Common myeloid progenitor, CD34-positive (primary cell): Measurements from ENCODE around the gene RAP1GAP2.
A peak's percentile ranks its signal among the peaks of the same experiment; 100 is the strongest.

Source experiments
- CTCF ChIA-PET: fragments of 350-600 bp; sonication (Branson Sonifier 250); formaldehyde crosslinking; loops from one replicate; lab custom pipeline; 2021; ENCODE audit warnings: antibody characterized with exemption; lab: Charles Lee
- POLR2A ChIA-PET: fragments of 350-600 bp; sonication (Branson Sonifier 250); formaldehyde crosslinking; loops from one replicate; lab custom pipeline; 2021; ENCODE audit warnings: antibody characterized with exemption; lab: Charles Lee
- DNase-seq, 3 donors: peaks; one replicate each; pipeline versions ENCODE4 v3.0.0 to v3.0.0-alpha.2; 2013
- H3K27ac ChIP-seq, 2 experiments: 1 replicate in 1 of 2; 2 replicates in 1 of 2; pipeline ENCODE4 v1.7.0; 2013; ENCODE audit warnings: inconsistent platforms in 2 of 2, low read length in 2 of 2, mild to moderate bottlenecking in 2 of 2, low read depth in 1 of 2, moderate library complexity in 1 of 2; ENCODE audit not compliant: severe bottlenecking in 2 of 2, insufficient read depth in 1 of 2, poor library complexity in 1 of 2
- H3K27me3 ChIP-seq, 5 experiments: replicated peaks in 2 of 5; 1 replicate in 3 of 5; 2 replicates in 2 of 5; pipeline versions ENCODE4 v1.6.1 to v1.7.0; 2013; ENCODE audit warnings: low read length in 4 of 5, mild to moderate bottlenecking in 2 of 5, moderate library complexity in 2 of 5, inconsistent platforms in 1 of 5; ENCODE audit not compliant: insufficient read depth in 5 of 5, control insufficient read depth in 4 of 5
- H3K36me3 ChIP-seq, 4 experiments: 1 replicate in 2 of 4; 2 replicates in 2 of 4; pipeline versions ENCODE4 v1.6.1 to v1.7.0; 2013; ENCODE audit warnings: low read length in 3 of 4, control low read depth in 1 of 4, mild to moderate bottlenecking in 1 of 4; ENCODE audit not compliant: control insufficient read depth in 4 of 4, insufficient read depth in 4 of 4
- H3K4me1 ChIP-seq, 4 experiments: 1 replicate in 3 of 4; 2 replicates in 1 of 4; pipeline versions ENCODE4 v1.6.1 to v1.7.1; 2013; ENCODE audit warnings: low read length in 3 of 4, mild to moderate bottlenecking in 3 of 4, control low read depth in 1 of 4, inconsistent platforms in 1 of 4, moderate library complexity in 1 of 4; ENCODE audit not compliant: control insufficient read depth in 4 of 4, insufficient read depth in 4 of 4; ENCODE audit errors: control extremely low read depth in 1 of 4
- H3K4me3 ChIP-seq, 7 experiments: 1 replicate in 4 of 7; 2 replicates in 3 of 7; pipeline versions ENCODE4 v1.5.1 to v1.7.0; 2013; ENCODE audit warnings: mild to moderate bottlenecking in 7 of 7, low read length in 6 of 7, moderate library complexity in 6 of 7, inconsistent platforms in 2 of 7, low read depth in 2 of 7, control low read depth in 1 of 7; ENCODE audit not compliant: insufficient read depth in 4 of 7, control insufficient read depth in 1 of 7; ENCODE audit errors: extremely low read depth in 1 of 7
- H3K9me3 ChIP-seq, 5 experiments: 1 replicate in 4 of 5; 2 replicates in 1 of 5; pipeline versions ENCODE4 v1.6.1 to v1.7.1; 2013; ENCODE audit warnings: low read length in 4 of 5, mild to moderate bottlenecking in 2 of 5, inconsistent platforms in 1 of 5, low read depth in 1 of 5, moderate library complexity in 1 of 5; ENCODE audit not compliant: control insufficient read depth in 4 of 5, insufficient read depth in 2 of 5; ENCODE audit errors: control extremely low read depth in 1 of 5
- WGBS: methylation state at CpG from one replicate; pipeline ENCODE4 v1.1.5; 2013; ENCODE audit not compliant: insufficient coverage; 5-methylcytosine and 5-hydroxymethylcytosine counted together

The RAP1GAP2 gene

DNA sequence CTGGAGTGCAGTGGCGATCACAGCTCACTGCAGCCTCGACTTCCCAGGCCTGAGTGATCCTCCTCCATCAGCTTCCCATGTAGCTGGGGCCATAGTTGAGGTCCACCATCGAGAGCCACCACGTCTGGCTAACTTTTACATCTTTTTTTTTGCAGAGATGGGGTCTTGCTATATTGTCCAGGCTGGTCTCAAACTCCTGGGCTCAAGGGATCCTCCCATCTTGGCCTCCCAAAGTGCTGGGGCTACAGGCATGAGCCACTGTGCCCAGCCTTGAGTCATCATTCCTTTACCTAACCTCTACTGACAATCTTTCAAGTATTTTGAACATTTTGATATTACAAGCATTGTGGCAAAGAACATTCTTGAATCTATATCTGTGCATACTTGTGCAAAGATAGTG, 37.4 kb upstream of the RAP1GAP2 start:
- H3K4me1 ChIP-seq: peaks cover 0 to 11% (median 7%) of the 10 kb centered on the region in 4 experiments
- no peaks in the 10 kb centered on the region for H3K9me3 ChIP-seq
- no peak overlapping the region for H3K4me3 ChIP-seq
- peaks cover 0 to 49% (median 18%) of the 10 kb centered on the region in 5 experiments for H3K27me3 ChIP-seq
- H3K27ac ChIP-seq: no peak overlapping the region
- POLR2A ChIA-PET: interaction anchor here (0.7 kb wide), 1 partner anchor 46 kb away, joined by 4 read pairs; no protein-coding TSS in a partner anchor
- WGBS: 87% methylated on average over 2 of the region's 4 CpGs
- H3K36me3 ChIP-seq: no peaks in the 10 kb centered on the region
- DNase-seq: no peak
- CTCF ChIA-PET: interaction anchor here (0.8 to 1.0 kb wide), 3 partner anchors 19 to 27 kb away, joined by 3 read pairs; no protein-coding TSS in a partner anchor

DNA sequence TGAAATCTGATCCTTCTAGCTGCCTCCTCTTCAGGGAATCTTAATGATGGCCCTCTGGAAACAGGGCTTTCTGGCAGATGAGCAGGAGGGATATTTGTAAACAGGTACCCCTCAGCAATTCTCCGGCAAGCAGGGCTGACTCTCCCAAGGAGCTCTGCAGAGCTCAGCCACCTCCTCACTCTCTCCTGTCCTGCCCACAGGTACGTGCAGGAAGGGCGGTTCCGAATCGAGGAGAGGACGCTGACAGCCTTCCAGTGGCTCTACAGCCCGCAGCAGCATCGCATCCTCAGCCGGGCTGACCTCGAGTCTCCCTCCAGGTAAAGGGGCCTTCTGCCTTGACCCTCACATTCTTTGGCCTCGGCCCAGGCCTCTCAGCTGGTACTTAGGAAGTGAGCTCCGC, 26.1 kb upstream of the RAP1GAP2 start:
- POLR2A ChIA-PET: no interaction called here
- Histone ChIP-seq H3K36me3 (no peaks in the 10 kb centered on the region), H3K4me3 (no peak overlapping the region), H3K4me1 (no peaks in the 10 kb centered on the region), H3K27me3 (peaks cover 3 to 32% (median 8%) of the 10 kb centered on the region in 5 experiments), H3K27ac (no peak overlapping the region), H3K9me3 (no peaks in the 10 kb centered on the region)
- CTCF ChIA-PET: interaction anchor here (1.0 kb wide), 1 partner anchor 15 kb away, joined by 4 read pairs; no protein-coding TSS in a partner anchor
- WGBS: 89% methylated on average over 12 of the region's 12 CpGs
- no peak for DNase-seq

DNA sequence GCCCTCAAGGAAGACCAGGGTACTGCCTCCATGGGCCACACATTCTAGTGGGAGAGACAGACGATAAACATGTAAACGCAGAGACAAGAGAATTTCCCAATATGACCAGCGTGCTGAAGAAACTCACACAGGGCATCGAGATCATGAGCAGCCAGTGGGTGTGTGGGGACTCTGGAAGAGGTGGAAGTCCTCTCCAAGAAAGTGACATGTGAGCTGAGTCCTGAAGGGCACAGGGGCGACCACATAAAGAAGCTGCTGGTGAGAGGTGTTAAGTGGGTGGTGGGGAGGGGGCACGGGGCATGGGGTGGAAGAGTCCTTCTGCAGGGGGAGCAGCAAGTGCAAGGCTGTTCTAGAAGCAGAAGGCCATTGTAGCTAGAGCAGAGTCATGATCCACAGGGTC, 21.0 kb upstream of the RAP1GAP2 start:
- no peaks in the 10 kb centered on the region for H3K36me3 ChIP-seq
- DNase-seq: no peak
- WGBS: 90% methylated on average over 5 of the region's 6 CpGs
- CTCF ChIA-PET: no interaction called here
- H3K4me1 ChIP-seq: peaks cover 0 to 12% (median 11%) of the 10 kb centered on the region in 4 experiments
- no peak overlapping the region for H3K4me3 ChIP-seq
- POLR2A ChIA-PET: no interaction called here
- H3K27me3 ChIP-seq: peaks cover 3 to 55% (median 19%) of the 10 kb centered on the region in 5 experiments
- no peak overlapping the region for H3K27ac ChIP-seq
- no peaks in the 10 kb centered on the region for H3K9me3 ChIP-seq

DNA sequence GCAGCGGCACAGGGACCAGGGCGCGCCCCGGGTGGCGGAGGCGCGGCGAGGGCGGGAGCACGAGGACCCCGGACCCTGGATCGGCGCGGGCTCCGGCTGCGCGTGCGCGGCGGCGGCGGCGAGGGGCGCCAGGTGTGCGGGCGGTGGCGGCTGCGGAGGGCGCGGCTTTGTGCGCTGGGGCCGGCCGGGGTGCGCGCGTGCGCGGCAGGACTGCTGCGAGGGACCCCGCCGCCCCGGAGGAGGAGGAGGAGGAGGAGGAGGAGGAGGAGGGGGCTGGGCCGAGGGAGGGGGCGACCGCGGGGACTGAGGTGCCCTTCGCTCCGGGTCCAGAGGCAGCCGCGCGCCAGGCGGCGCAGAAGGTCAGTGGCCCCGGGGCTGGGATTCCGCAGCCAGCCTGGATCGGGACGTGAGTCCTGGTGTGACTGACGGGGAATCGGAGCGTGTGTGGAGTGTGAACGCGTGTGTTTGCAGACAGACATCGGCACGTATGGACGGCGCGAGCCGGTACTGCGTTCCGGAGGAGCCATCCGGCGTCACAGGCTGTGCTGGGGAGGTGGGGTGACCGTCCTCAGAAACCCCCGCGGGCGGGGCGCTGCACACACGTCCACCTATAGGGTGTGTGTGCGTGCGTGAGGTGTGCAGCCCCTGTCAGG, 19.5 kb upstream of the RAP1GAP2 start:
- 0% methylated on average over 25 of the region's 80 CpGs for WGBS
- H3K27me3 ChIP-seq: peaks cover 3 to 55% (median 16%) of the 10 kb centered on the region in 5 experiments
- no peaks in the 10 kb centered on the region for H3K36me3 ChIP-seq
- peaks cover 0 to 12% (median 11%) of the 10 kb centered on the region in 4 experiments for H3K4me1 ChIP-seq
- H3K9me3 ChIP-seq: no peaks in the 10 kb centered on the region
- ChIA-PET CTCF (interaction anchor here (1.0 to 2.3 kb wide), 5 partner anchors 9 to 236 kb away, joined by 3 to 10 read pairs (median 3); no protein-coding TSS in a partner anchor), POLR2A (interaction anchor here (0.6 kb wide), 1 partner anchor 9 kb away, joined by 6 read pairs; no protein-coding TSS in a partner anchor)
- H3K27ac ChIP-seq: no peak overlapping the region
- peak overlapping the region; percentile 10 to 77 (median 42) for H3K4me3 ChIP-seq
- peak in 2 of 3 donors; percentile 35 to 54 for DNase-seq

DNA sequence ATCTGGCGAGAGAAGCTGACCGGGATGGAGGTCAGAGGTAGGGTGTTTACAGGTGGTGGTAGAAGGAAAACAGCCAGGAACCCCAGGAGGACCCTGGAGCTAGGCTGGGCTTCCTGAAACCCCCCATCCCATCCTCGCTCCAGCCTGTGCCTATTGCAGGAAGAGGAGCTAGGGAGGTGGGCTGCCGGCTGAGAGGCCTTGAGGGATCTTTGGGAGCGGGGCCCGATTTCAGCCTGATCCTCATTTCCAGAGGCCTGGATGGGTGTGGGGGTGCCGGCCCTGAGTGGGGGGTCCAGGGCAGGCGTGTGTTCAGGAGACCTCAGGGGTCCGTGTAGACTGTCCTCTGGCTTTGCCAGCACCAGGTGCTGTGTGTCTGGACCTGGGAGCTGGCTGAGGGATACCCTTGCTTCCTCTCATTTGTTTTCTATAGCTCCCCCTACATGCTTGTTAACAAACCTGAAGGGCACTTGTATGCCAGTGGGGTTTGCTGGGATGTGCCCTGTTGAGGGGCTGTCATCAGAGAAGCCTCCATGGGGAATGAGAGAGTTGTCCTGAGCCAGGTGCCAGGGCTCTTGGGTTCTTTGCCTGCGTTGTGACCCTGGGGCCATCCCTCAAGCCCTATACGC, 18.9 kb upstream of the RAP1GAP2 start:
- DNase-seq: no peak
- ChIA-PET POLR2A (interaction anchor here (0.6 kb wide), 1 partner anchor 8 kb away, joined by 6 read pairs; no protein-coding TSS in a partner anchor), CTCF (interaction anchor here (1.0 to 2.3 kb wide), 5 partner anchors 8 to 236 kb away, joined by 3 to 10 read pairs (median 3); no protein-coding TSS in a partner anchor)
- peaks cover 0 to 18% (median 13%) of the 10 kb centered on the region in 4 experiments for H3K4me1 ChIP-seq
- no peak overlapping the region for H3K27ac ChIP-seq
- 50% methylated on average over 9 of the region's 11 CpGs for WGBS
- H3K4me3 ChIP-seq: peak overlapping the region in 5 of 7 experiments; percentile 11 to 77 (median 61)
- no peaks in the 10 kb centered on the region for H3K36me3 ChIP-seq
- H3K27me3 ChIP-seq: peaks cover 3 to 55% (median 16%) of the 10 kb centered on the region in 5 experiments
- H3K9me3 ChIP-seq: no peaks in the 10 kb centered on the region

DNA sequence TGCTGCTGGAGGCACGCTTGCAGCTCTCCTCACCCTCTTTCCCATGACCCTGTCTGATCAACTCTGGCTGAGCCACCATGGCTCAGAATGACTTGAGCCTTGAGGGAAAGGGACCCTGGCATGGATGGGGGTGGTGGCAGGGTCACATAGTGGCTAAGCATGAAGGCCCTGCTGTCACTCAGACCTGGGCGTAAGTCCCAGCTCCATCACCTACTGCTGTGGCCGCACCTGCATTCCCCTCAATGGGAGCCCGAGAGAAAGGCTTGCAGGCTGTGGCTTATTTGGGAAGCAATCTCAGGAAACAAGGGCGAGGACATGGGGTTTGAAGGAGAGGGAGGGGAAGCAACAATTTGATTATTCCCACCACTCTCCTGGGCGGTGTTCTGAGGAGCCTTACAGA, 17.7 kb upstream of the RAP1GAP2 start:
- H3K27ac ChIP-seq: no peak overlapping the region
- ChIA-PET POLR2A (no interaction called here), CTCF (interaction anchor here (1.5 to 2.3 kb wide), 2 partner anchors 12 to 58 kb away, joined by 3 to 10 read pairs; no protein-coding TSS in a partner anchor)
- no peaks in the 10 kb centered on the region for H3K9me3 ChIP-seq
- H3K4me3 ChIP-seq: no peak overlapping the region
- WGBS: 78% methylated on average over 3 of the region's 6 CpGs
- H3K4me1 ChIP-seq: peaks cover 0 to 18% (median 13%) of the 10 kb centered on the region in 4 experiments
- no peaks in the 10 kb centered on the region for H3K36me3 ChIP-seq
- peaks cover 0 to 48% (median 14%) of the 10 kb centered on the region in 5 experiments for H3K27me3 ChIP-seq
- no peak for DNase-seq
